ENCODE data around the gene ZNF93.
"Not testable (repeated sequence)": the region's sequence is repeated elsewhere in the genome, so short reads cannot be mapped to it uniquely, and the experiment has no call there.

Gene ZNF93

DNA sequence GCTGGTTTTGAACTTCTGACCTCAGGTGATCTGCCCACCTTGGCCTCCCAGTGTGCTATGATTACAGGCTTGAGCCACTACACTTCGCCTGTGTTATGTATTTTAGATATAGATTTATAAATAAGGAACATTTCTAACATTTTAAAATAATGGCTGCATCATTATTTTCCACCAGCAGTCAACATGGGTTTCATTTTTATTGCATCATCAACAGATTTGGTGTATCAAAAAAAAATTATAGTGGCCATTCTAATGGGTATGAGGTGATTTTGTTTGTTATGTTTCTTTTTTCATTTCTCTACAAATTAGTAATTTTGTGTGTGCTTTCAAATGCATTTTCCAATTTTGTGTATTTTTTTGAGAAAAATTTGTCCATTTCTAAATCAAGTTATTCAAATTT, 16.2 kb upstream of the ZNF93 start:
- Histone ChIP-seq H3K36me3 (ENCODE audit: insufficient read depth, low read length) (peaks cover 35% of the 10 kb centered on the region), H3K27me3 (ENCODE audit: insufficient read depth, low read length) (no peaks in the 10 kb centered on the region), H3K27ac (ENCODE audit: low read depth, low read length) (no peak overlapping the region), H2AFZ (ENCODE audit: low read length, unreplicated experiment) (no peak overlapping the region), H3K4me3 (ENCODE audit: low read depth, low read length) (no peak overlapping the region), H3K4me1 (ENCODE audit: control insufficient read depth, insufficient read depth, low read length, unreplicated experiment) (no peaks in the 10 kb centered on the region), H3K79me2 (ENCODE audit: control insufficient read depth, insufficient read depth, low read length, unreplicated experiment) (no peaks in the 10 kb centered on the region)

DNA sequence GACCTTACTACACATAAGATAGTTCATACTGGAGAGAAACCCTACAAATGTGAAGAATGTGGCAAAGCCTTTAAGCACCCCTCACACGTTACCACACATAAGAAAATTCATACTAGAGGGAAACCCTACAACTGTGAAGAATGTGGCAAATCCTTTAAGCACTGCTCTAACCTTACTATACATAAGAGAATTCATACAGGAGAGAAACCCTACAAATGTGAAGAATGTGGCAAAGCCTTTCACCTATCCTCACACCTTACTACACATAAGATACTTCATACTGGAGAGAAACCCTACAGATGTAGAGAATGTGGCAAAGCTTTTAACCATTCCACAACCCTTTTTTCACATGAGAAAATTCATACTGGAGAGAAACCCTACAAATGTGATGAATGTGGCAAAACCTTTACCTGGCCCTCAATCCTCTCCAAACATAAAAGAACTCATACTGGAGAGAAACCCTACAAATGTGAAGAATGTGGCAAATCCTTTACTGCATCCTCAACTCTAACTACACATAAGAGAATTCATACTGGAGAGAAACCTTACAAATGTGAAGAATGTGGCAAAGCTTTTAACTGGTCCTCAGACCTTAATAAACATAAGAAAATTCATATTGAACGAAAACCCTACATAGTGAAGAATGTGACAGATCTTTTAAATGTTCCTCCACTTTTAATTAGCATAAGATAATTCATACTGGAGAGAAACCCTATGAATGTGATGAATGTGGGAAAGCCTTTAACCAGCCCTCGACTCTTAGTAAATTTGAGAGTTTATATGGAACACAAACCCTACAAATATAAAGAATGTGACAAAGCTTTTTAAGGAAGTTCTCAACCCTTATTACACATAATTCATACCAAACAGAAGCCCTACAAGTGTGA, 8.4 kb upstream of the ZNF93 start:
- H3K4me3 ChIP-seq (ENCODE audit: low read depth, low read length); H3K27me3 ChIP-seq (ENCODE audit: insufficient read depth, low read length); H2AFZ ChIP-seq (ENCODE audit: low read length, unreplicated experiment); H3K27ac ChIP-seq (ENCODE audit: low read depth, low read length); H3K79me2 ChIP-seq (ENCODE audit: control insufficient read depth, insufficient read depth, low read length, unreplicated experiment); H3K4me1 ChIP-seq (ENCODE audit: control insufficient read depth, insufficient read depth, low read length, unreplicated experiment): not testable (repeated sequence)
- H3K36me3 ChIP-seq (ENCODE audit: insufficient read depth, low read length), result peaks cover 25% of the 10 kb centered on the region

DNA sequence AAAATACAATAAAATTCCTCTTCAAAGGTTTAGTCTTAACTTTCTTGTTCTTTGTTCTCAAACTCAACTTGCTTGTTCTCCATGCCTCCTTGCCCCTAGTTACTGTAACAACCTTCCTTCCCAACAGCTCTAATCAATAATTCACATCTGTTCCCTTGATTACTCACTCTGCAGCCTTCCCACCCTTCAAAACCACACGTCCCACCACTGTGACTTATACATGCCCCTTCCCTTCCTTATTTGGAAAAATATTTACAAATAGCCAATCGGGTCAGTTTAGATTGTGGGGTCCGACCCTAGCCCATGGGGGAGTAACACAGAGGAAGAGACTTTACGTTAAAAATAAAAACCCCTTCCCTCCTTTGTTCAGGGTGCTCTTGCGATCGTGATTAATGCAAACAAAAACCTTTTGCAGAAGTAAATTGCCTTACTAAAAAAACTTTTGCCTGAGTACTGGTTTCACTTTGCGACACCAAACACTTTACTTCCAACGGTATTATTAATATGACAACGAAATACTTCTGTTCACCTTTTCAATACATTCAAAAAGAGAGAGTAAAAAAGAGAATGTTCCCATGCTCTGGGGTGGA, 512 bp upstream of the ZNF93 start:
- Histone ChIP-seq H3K4me1 (ENCODE audit: control insufficient read depth, insufficient read depth, low read length, unreplicated experiment) (no peaks in the 10 kb centered on the region), H3K36me3 (ENCODE audit: insufficient read depth, low read length) (no peaks in the 10 kb centered on the region), H2AFZ (ENCODE audit: low read length, unreplicated experiment) (peak overlapping the region; percentile 57), H3K27me3 (ENCODE audit: insufficient read depth, low read length) (no peaks in the 10 kb centered on the region), H3K79me2 (ENCODE audit: control insufficient read depth, insufficient read depth, low read length, unreplicated experiment) (peaks cover 34% of the 10 kb centered on the region), H3K27ac (ENCODE audit: low read depth, low read length) (peak overlapping the region; percentile 96), H3K4me3 (ENCODE audit: low read depth, low read length) (peak overlapping the region; percentile 99)

DNA sequence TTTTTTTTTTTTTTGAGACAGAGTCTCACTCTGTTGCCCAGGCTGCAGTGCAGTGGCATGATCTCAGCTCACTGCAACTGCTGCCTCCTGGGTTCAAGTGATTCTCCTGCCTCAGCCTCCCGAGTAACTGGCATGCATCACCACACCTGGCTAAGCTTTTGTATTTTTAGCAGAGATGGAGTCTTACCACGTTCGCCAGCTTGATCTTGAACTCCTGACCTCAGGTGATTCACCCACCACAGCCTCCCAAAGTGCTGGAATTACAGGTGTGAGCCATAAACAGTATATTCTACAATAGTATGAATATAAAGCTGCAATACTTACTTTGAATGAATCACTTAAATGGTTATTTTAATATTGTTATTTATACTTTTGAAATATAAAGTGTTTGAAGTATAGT, 6.8 kb downstream of the ZNF93 start:
- peaks cover 84% of the 10 kb centered on the region for H3K79me2 ChIP-seq (ENCODE audit: control insufficient read depth, insufficient read depth, low read length, unreplicated experiment)
- not testable (repeated sequence) for H3K4me1 ChIP-seq (ENCODE audit: control insufficient read depth, insufficient read depth, low read length, unreplicated experiment); H3K4me3 ChIP-seq (ENCODE audit: low read depth, low read length); H2AFZ ChIP-seq (ENCODE audit: low read length, unreplicated experiment); H3K27me3 ChIP-seq (ENCODE audit: insufficient read depth, low read length); H3K36me3 ChIP-seq (ENCODE audit: insufficient read depth, low read length); H3K27ac ChIP-seq (ENCODE audit: low read depth, low read length)

DNA sequence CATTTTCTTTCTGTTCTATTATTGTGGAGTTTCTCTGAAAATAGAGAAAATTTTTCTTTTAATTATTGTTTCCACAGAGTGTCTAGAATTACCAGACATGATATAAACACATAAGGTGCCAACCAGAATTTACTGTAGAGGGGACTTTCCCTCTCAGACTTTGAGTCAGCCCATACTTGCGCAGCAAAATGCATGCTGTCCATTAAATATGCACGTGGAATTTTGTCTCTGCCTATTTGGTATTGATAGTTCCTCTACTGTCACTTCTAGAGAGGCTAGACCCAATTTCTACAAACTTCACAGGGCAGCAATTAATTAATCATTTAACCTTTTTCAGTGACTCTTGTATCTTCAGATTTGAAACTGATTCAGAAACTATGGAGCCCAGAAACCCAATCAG, 8.9 kb downstream of the ZNF93 start:
- H3K36me3 ChIP-seq (ENCODE audit: insufficient read depth, low read length), result peaks cover 14% of the 10 kb centered on the region; the same call in 1 of the 2 replicates

DNA sequence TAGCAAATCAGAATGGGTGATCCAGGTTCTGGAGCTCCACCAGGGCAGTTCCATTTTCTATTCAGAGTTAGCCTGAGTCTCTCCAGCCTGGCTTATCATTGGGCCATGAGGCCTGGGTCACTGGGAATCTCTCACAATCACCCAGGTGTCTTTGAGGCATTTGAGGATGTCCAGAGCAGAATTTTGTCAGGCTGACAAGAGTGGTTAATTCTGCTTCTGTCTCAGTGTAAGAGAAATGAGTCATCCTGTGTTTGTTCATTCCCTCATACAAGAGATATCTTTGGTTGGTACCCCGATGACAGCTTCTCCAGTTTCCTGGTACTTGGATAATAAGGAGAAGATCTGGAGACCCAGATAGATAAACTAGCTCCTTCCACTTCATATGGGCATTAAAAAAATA, 10.4 kb downstream of the ZNF93 start:
- Histone ChIP-seq H2AFZ (ENCODE audit: low read length, unreplicated experiment) (no peak overlapping the region), H3K27me3 (ENCODE audit: insufficient read depth, low read length) (no peaks in the 10 kb centered on the region), H3K27ac (ENCODE audit: low read depth, low read length) (no peak overlapping the region), H3K79me2 (ENCODE audit: control insufficient read depth, insufficient read depth, low read length, unreplicated experiment) (peaks cover 60% of the 10 kb centered on the region), H3K4me3 (ENCODE audit: low read depth, low read length) (no peak overlapping the region), H3K36me3 (ENCODE audit: insufficient read depth, low read length) (peaks cover 14% of the 10 kb centered on the region; the same call in 1 of the 2 replicates), H3K4me1 (ENCODE audit: control insufficient read depth, insufficient read depth, low read length, unreplicated experiment) (no peaks in the 10 kb centered on the region)

More for the DNA sequence above, 8.9 kb downstream of the ZNF93 start:
- H3K79me2 ChIP-seq (ENCODE audit: control insufficient read depth, insufficient read depth, low read length, unreplicated experiment), result peaks cover 75% of the 10 kb centered on the region
- H3K4me3 ChIP-seq (ENCODE audit: low read depth, low read length), result no peak overlapping the region
- H3K27ac ChIP-seq (ENCODE audit: low read depth, low read length), result no peak overlapping the region
- H3K27me3 ChIP-seq (ENCODE audit: insufficient read depth, low read length), result no peaks in the 10 kb centered on the region
- no peaks in the 10 kb centered on the region for H3K4me1 ChIP-seq (ENCODE audit: control insufficient read depth, insufficient read depth, low read length, unreplicated experiment)
- H2AFZ ChIP-seq (ENCODE audit: low read length, unreplicated experiment), result no peak overlapping the region

DNA sequence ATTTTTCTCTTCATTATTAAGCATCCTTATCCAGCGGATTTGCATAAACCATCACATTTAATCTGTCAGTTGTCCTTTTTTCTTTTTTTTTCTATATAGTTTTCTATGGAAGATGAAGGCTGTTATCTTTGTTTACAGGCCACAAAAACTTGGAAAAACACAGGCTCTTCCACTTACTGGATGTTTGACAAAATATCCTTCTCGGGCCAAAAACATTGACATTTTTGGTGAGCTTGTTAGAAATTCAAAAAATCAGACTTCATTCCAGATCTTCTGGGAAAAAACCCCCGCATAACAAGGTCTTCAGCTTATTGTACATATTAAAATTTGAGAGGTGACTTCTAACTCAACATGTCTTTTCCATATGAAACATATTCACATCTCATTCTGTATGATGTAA, 13.8 kb downstream of the ZNF93 start:
- no peak overlapping the region for H2AFZ ChIP-seq (ENCODE audit: low read length, unreplicated experiment)
- H3K4me1 ChIP-seq (ENCODE audit: control insufficient read depth, insufficient read depth, low read length, unreplicated experiment), result no peaks in the 10 kb centered on the region
- no peak overlapping the region for H3K4me3 ChIP-seq (ENCODE audit: low read depth, low read length)
- H3K36me3 ChIP-seq (ENCODE audit: insufficient read depth, low read length), result peaks cover 21% of the 10 kb centered on the region
- peaks cover 31% of the 10 kb centered on the region for H3K79me2 ChIP-seq (ENCODE audit: control insufficient read depth, insufficient read depth, low read length, unreplicated experiment)
- H3K27me3 ChIP-seq (ENCODE audit: insufficient read depth, low read length), result no peaks in the 10 kb centered on the region
- H3K27ac ChIP-seq (ENCODE audit: low read depth, low read length), result no peak overlapping the region

DNA sequence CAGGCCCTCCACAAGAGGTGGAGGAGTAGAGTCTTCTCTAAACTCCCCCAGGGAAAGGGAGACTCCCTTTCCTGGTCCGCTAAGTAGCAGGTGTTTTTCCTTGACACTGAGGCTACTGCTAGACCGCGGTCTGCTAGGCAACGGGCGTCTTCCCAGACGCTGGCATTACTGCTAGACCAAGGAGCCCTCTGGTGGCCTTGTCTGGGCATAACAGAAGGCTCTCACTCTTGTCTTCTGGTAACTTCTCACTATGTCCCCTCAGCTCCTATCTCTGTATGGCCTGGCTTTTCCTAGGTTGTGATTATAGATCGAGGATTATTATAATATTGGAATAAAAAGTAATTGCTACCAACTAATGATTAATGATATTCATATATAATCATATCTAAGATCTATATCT, 29.7 kb downstream of the ZNF93 start:
- H3K27me3 ChIP-seq (ENCODE audit: insufficient read depth, low read length); H3K4me1 ChIP-seq (ENCODE audit: control insufficient read depth, insufficient read depth, low read length, unreplicated experiment); H2AFZ ChIP-seq (ENCODE audit: low read length, unreplicated experiment); H3K27ac ChIP-seq (ENCODE audit: low read depth, low read length); H3K79me2 ChIP-seq (ENCODE audit: control insufficient read depth, insufficient read depth, low read length, unreplicated experiment); H3K4me3 ChIP-seq (ENCODE audit: low read depth, low read length): not testable (repeated sequence)
- peaks cover 58% of the 10 kb centered on the region for H3K36me3 ChIP-seq (ENCODE audit: insufficient read depth, low read length)

DNA sequence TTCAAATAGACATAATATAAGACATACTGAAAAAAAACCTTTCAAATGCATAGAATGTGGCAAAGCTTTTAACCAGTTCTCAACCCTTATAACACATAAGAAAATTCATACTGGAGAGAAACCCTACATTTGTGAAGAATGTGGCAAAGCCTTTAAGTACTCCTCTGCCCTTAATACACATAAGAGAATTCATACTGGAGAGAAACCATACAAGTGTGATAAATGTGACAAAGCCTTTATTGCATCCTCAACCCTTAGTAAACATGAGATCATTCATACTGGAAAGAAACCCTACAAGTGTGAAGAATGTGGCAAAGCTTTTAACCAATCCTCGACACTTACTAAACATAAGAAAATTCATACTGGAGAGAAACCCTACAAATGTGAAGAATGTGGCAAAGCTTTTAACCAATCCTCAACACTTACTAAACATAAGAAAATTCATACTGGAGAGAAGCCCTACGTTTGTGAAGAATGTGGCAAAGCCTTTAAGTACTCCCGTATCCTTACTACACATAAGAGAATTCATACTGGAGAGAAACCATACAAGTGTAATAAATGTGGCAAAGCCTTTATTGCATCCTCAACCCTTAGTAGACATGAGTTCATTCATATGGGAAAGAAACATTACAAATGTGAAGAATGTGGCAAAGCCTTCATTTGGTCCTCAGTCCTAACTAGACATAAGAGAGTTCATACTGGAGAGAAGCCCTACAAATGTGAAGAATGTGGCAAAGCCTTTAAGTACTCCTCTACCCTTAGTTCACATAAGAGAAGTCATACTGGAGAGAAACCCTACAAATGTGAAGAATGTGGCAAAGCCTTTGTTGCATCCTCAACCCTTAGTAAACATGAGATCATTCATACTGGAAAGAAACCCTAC, 32.9 kb downstream of the ZNF93 start:
- H3K79me2 ChIP-seq (ENCODE audit: control insufficient read depth, insufficient read depth, low read length, unreplicated experiment); H2AFZ ChIP-seq (ENCODE audit: low read length, unreplicated experiment); H3K27ac ChIP-seq (ENCODE audit: low read depth, low read length); H3K4me3 ChIP-seq (ENCODE audit: low read depth, low read length); H3K27me3 ChIP-seq (ENCODE audit: insufficient read depth, low read length); H3K4me1 ChIP-seq (ENCODE audit: control insufficient read depth, insufficient read depth, low read length, unreplicated experiment): not testable (repeated sequence)
- H3K36me3 ChIP-seq (ENCODE audit: insufficient read depth, low read length), result peaks cover 40% of the 10 kb centered on the region

DNA sequence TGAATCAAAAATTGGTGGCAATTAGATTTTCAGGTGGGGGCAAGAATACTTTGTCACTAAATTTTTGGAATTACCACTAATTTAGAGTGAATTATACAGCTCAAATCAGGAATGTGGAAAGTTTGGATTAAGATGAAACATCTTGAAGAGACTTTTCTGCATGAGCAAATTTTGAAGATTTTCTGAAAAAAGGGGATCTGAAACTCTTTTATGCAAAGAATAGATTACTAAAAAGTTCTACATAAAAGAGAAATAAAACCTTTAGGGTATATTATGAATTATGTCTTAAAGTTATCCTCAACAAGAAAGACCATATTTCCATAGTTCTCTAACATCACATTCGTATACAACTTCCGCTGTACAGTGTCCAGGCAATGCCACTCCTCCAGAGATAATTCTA, 36.7 kb downstream of the ZNF93 start:
- Histone ChIP-seq H3K27ac (ENCODE audit: low read depth, low read length) (no peak overlapping the region), H3K36me3 (ENCODE audit: insufficient read depth, low read length) (peaks cover 24% of the 10 kb centered on the region), H3K4me3 (ENCODE audit: low read depth, low read length) (no peak overlapping the region), H2AFZ (ENCODE audit: low read length, unreplicated experiment) (no peak overlapping the region), H3K27me3 (ENCODE audit: insufficient read depth, low read length) (no peaks in the 10 kb centered on the region), H3K79me2 (ENCODE audit: control insufficient read depth, insufficient read depth, low read length, unreplicated experiment) (no peaks in the 10 kb centered on the region), H3K4me1 (ENCODE audit: control insufficient read depth, insufficient read depth, low read length, unreplicated experiment) (no peaks in the 10 kb centered on the region)

All from ACC112 (cell line).